Measurements from ENCODE around the gene RPUSD4. TPM values are rescaled to one million over a fixed set of nuclear protein-coding genes. Genes with fewer than 3 reads are reported as not detected.

Gene RPUSD4
- total RNA-seq, 1 experiment from 2014 or later, result 39.7 TPM

GRCh38 chr11:126154691-126155090 lies 56.8 kb downstream of the RPUSD4 start:
- H3K36me3 ChIP-seq (ENCODE audit: low read depth, low read length), result no peaks in the 10 kb centered on the region
- H3K4me1 ChIP-seq (ENCODE audit: insufficient read depth, low read length), result peaks cover 10% of the 10 kb centered on the region
- H3K9me2 ChIP-seq (replicated peaks; ENCODE audit: low read length), result no peaks in the 10 kb centered on the region
- H3K79me2 ChIP-seq (ENCODE audit: low read length), result no peaks in the 10 kb centered on the region
- no peaks in the 10 kb centered on the region for H3F3A ChIP-seq (ENCODE audit: low read length, unreplicated experiment)
- H3K27ac ChIP-seq (ENCODE audit: low read length), result no peak overlapping the region
- ChIA-PET POLR2A (ENCODE audit: unreplicated experiment) (no interaction called here), CTCF (no interaction called here)
- no peak overlapping the region for H2AFZ ChIP-seq (ENCODE audit: low read length)
- no peaks in the 10 kb centered on the region for H3K9me3 ChIP-seq (ENCODE audit: low read length)
- no peak overlapping the region for H3K9ac ChIP-seq (ENCODE audit: low read length)
- no peak for DNase-seq
- TF ChIP-seq EZH2phosphoT487 (IDR thresholded peaks at IDR 0.05; ENCODE audit: borderline replicate concordance, low read length) (no peak), CTCF (conservative IDR thresholded peaks at IDR 0.05; ENCODE audit: low read depth, low read length) (no peak), EZH2 (IDR thresholded peaks at IDR 0.05; ENCODE audit: low read length, unreplicated experiment) (no peak)
- no peaks in the 10 kb centered on the region for H4K20me1 ChIP-seq (ENCODE audit: low read length)
- no TSS peak for BruUV-seq (replicated peaks)
- no peaks in the 10 kb centered on the region for H3K27me3 ChIP-seq (ENCODE audit: low read length)
- no peak overlapping the region for H3K4me3 ChIP-seq (ENCODE audit: low read length)
- ATAC-seq, result no peak
- H3K4me2 ChIP-seq (ENCODE audit: low read length), result no peak overlapping the region
- intact Hi-C loops (cut with micrococcal nuclease), result loop anchor here (5.0 kb wide), 1 partner anchor 42 kb away; no protein-coding TSS in a partner anchor

- no peak overlapping the region for H3K4me2 ChIP-seq (ENCODE audit: low read length)
- no peak for ATAC-seq
- H4K20me1 ChIP-seq (ENCODE audit: low read length), result no peaks in the 10 kb centered on the region
- H3K36me3 ChIP-seq (ENCODE audit: low read depth, low read length), result no peaks in the 10 kb centered on the region
- TF ChIP-seq CTCF (conservative IDR thresholded peaks at IDR 0.05; ENCODE audit: low read depth, low read length) (no peak), EZH2phosphoT487 (IDR thresholded peaks at IDR 0.05; ENCODE audit: borderline replicate concordance, low read length) (no peak), EZH2 (IDR thresholded peaks at IDR 0.05; ENCODE audit: low read length, unreplicated experiment) (no peak)
- CTCF ChIA-PET, result no interaction called here
- no peaks in the 10 kb centered on the region for H3K79me2 ChIP-seq (ENCODE audit: low read length)
- peaks cover 10% of the 10 kb centered on the region for H3K4me1 ChIP-seq (ENCODE audit: insufficient read depth, low read length)
- H3K4me3 ChIP-seq (ENCODE audit: low read length), result no peak overlapping the region
- H3K9me2 ChIP-seq (replicated peaks; ENCODE audit: low read length), result no peaks in the 10 kb centered on the region
- no TSS peak for BruUV-seq (replicated peaks)
- POLR2A ChIA-PET (ENCODE audit: unreplicated experiment), result no interaction called here
- DNase-seq, result peak; percentile 46
- H3K27ac ChIP-seq (ENCODE audit: low read length), result no peak overlapping the region
- H3F3A ChIP-seq (ENCODE audit: low read length, unreplicated experiment), result no peaks in the 10 kb centered on the region
- no peak overlapping the region for H3K9ac ChIP-seq (ENCODE audit: low read length)
- H2AFZ ChIP-seq (ENCODE audit: low read length), result no peak overlapping the region
- H3K9me3 ChIP-seq (ENCODE audit: low read length), result no peaks in the 10 kb centered on the region
- no peaks in the 10 kb centered on the region for H3K27me3 ChIP-seq (ENCODE audit: low read length)
- intact Hi-C loops (cut with micrococcal nuclease), result loop anchor here (5.0 kb wide), 1 partner anchor 42 kb away; no protein-coding TSS in a partner anchor
Measured at GRCh38 chr11:126153972-126154371, 57.5 kb downstream of the RPUSD4 start.

GRCh38 chr11:126153006-126153405 lies 58.4 kb downstream of the RPUSD4 start:
- Histone ChIP-seq H3K27me3 (ENCODE audit: low read length) (no peaks in the 10 kb centered on the region), H2AFZ (ENCODE audit: low read length) (no peak overlapping the region), H3K9me2 (replicated peaks; ENCODE audit: low read length) (no peaks in the 10 kb centered on the region), H3K79me2 (ENCODE audit: low read length) (no peaks in the 10 kb centered on the region), H3K9me3 (ENCODE audit: low read length) (no peaks in the 10 kb centered on the region), H3F3A (ENCODE audit: low read length, unreplicated experiment) (no peaks in the 10 kb centered on the region), H3K4me1 (ENCODE audit: insufficient read depth, low read length) (peaks cover 13% of the 10 kb centered on the region), H3K27ac (ENCODE audit: low read length) (no peak overlapping the region), H3K36me3 (ENCODE audit: low read depth, low read length) (no peaks in the 10 kb centered on the region), H3K4me2 (ENCODE audit: low read length) (no peak overlapping the region), H4K20me1 (ENCODE audit: low read length) (no peaks in the 10 kb centered on the region), H3K9ac (ENCODE audit: low read length) (no peak overlapping the region), H3K4me3 (ENCODE audit: low read length) (no peak overlapping the region)
- POLR2A ChIA-PET (ENCODE audit: unreplicated experiment), result no interaction called here
- ATAC-seq (no peak), DNase-seq (no peak)
- TF ChIP-seq EZH2phosphoT487 (IDR thresholded peaks at IDR 0.05; ENCODE audit: borderline replicate concordance, low read length), result no peak
- no peak for TF ChIP-seq EZH2 (IDR thresholded peaks at IDR 0.05; ENCODE audit: low read length, unreplicated experiment)
- TF ChIP-seq CTCF (conservative IDR thresholded peaks at IDR 0.05; ENCODE audit: low read depth, low read length), result no peak
- intact Hi-C loops (cut with micrococcal nuclease), result loop anchor here (5.0 kb wide), 1 partner anchor 41 kb away; no protein-coding TSS in a partner anchor
- no TSS peak for BruUV-seq (replicated peaks)
- CTCF ChIA-PET, result interaction anchor here (0.5 kb wide), 1 partner anchor 91 kb away, joined by 3 read pairs; no protein-coding TSS in a partner anchor

All from PC-3 (cell line).